Renal cortex interstitium (tissue), 11 donors: Measurements from ENCODE around the gene CYGB. TPM values are rescaled to one million over a fixed set of nuclear protein-coding genes. Genes with fewer than 3 reads are reported as not detected.
A peak's percentile ranks its signal among the peaks of the same experiment; 100 is the strongest.
"Not testable (repeated sequence)": the region's sequence is repeated elsewhere in the genome, so short reads cannot be mapped to it uniquely, and the experiment has no call there.

ENCODE experiments used
- DNase-seq, 11 donors: peaks; one replicate each; pipeline ENCODE4 v3.0.0-alpha.2; 2013; ENCODE audit warnings: low read depth in 9 of 11, low spot score in 4 of 11; ENCODE audit errors: extremely low read depth in 1 of 11
- polyA plus RNA-seq, 3 donors: library from polyadenylated mRNA; unstranded; fragments of 120-200 nt; gene quantifications; one replicate each; pipeline ENCODE4 v1.2.1, GENCODE V29; 2013; ENCODE audit not compliant: insufficient read length in 3 of 3

CYGB gene
- polyA plus RNA-seq, 3 donors: 10.4 to 15.7 (median 14.6) TPM

DNA sequence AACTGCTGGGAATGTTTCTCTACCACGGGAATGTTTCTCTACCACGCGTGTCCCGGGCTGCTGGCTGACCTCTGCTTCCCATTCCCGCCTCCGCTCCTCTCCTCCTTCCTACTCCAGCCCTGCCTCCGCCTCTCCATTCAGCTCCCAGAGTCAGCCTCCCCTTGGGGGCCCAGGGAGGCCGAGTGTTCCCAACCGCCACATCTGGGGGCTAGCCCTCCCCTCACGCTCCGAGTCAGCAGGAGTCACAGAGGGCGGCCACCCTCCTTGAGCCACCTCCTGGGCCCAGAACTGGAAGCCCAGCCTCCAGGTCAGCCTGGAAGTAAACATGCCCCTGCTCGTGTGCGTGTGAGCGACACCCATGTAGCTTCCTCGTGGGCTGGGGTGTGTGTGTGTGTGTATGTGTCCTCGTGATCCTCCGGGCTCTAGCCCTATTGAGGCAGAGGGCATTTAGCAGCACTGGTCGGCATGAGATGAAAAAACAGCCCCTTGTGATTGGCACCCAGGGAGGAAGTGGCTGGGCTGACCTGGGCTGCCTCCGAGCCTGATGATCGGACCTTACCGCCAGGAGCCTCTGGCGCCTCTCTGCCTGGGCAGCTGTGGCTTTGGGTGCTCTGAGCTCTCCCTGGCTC, 7.3 kb downstream of the CYGB start:
- no peak for DNase-seq

DNA sequence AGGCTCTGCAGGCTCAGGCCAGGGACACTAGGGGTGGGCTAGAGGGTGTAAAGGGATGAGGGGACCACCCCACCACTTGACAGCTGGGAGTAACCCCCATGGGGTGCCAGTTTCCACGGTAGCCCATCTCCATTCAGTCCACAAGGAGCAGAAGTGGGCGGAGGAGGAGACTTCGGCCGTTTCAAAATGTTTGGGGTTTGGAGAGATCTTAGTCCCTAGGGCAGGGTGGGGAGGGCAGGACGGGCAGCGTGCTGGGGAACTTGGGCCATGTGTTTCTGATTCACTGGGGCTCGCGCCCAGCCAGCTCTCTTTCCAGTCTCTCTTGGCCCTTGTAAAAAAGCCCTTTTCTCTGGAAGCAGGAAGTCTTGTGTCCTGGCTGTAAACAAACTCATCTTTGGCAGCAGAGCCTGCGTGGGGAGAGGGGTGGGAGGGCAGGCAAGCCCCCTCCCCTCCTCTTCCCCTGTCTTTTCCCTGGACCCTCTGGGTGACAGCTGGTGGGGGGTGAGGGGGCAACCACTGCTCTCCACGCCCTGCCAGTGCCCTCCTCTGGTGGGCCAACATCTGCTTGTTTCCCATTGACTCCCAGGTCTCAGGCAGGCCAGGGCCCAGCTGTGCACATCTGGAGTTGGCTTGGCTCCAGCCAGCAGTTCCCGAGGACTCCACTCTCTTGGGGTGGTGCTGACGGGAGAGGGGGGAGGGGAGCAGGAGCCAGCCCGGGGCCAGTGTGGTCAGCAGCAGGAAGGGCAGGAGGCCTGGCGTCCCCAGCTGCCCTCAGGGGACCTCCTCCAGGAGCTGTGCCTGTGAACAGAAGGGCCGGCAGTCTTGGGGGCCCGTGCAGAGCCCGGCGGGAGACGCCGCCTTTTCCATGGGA, 8.1 kb downstream of the CYGB start:
- DNase-seq: peak in 10 of 11 donors; percentile 68 to 86 (median 77)

DNA sequence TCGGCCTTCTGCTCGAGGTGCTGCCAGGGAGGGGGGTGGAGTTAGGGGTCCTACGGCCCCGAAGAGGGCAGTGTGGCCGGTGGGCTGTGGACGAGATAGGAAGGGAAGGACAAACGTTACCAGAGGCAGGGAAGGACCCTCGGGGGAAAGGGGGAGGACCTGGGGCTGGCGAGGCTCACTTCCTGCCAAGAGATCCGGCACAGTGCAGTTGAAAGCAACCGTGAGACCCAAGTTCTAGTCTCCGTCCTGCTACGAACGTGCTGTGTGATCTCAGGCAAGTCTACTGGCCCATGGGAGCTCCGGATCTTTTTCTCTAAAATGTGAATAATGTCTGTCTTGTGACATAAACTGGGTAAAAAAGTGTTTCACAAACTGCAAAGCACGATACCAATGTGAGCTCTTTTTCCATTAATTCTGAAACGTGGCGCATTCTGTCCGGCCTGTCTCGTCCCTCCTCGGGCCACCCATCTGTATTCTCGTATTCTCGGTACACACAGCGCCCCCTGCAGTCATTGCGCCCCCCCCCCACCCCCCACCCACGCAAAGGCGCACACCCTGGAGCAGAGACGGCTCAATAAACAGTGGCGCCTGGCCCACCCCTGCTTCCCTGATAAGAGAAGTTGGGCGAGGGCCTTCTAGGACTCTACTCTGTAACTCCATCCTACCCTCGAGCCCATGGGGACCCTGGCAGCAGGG, 8.8 kb downstream of the CYGB start:
- no peak for DNase-seq

DNA sequence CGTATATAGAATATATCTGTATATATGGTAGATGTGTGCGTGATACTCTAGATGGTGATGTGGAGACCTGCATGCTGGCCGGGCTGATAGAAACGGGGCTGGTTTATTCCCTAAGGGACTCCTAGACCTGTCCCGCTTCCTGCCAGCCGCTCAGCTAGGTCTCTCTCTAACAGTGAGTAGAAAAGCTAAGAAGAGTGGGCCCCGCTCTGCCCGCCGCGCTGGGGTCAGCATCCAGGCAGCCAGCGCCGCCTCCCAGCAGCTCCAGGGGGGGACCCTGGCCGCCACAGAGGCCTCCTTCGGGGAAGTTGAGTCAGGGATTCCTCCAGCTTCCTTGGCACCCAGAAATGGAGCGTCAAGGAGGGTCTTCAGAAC, 9.4 kb downstream of the CYGB start:
- DNase-seq: no peak

DNA sequence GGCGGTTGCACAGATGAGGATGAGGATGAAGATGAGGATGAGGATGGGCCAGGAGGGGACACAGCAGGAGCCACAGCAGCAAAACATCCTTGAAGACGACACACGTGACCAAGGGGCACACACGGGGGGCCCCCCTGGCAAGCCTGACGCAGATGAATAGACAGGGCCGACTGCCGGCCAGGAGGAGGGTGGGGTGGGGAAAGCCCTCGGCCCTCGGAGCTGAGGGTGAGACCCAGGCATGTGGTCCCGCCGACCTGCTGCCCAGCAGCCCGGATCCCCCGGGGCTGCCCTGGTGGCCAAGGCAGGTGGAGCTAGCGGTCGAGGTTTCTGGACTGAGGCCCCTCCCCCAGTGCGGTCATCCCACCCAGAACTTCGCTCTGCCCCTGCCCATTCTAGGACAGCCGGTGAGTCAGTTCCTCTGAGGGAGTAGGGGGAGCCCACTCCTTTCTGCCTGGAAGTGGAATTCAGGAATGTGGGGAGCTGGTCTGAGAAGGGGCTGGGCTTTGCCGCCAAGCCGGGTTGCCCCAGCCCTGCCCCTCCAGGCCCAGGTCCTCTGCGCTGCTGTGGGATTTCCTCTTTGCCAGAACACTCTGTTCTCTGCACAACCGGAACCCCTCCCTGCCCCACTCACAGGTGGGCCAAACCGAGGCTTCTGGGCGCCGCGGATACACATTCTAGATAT, 9.9 kb downstream of the CYGB start:
- DNase-seq: no peak

DNA sequence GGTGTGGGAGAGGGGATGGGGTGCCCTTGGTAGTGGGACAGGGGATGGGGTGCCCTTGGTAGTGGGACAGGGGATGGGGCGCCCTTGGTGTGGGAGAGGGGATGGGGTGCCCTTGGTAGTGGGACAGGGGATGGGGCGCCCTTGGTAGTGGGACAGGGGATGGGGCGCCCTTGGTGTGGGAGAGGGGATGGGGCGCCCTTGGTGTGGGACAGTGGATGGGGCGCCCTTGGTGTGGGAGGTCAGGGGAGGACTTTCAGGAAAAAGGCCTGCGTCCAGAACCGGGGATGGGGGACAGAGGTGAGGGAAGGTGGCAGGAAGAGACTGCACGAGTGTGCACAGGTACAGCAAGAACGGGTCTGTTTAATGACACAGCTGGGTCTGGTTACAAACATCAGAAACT, 10.5 kb downstream of the CYGB start:
- not testable (repeated sequence) for DNase-seq

DNA sequence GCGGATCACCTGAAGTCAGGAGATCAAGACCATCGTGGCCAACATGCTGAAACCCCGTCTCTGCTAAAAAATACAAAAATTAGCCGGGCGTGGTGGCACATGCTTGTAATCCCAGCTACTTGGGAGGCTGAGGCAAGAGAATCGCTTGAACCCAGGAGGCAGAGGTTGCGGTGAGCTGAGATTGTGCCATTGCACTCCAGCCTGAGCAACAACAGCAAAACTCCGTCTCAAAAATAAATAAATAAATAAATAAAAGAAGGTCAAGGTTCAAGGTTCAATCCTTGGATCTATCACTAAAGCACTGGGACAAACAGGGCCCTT, 12.0 kb downstream of the CYGB start:
- DNase-seq: not testable (repeated sequence)

DNA sequence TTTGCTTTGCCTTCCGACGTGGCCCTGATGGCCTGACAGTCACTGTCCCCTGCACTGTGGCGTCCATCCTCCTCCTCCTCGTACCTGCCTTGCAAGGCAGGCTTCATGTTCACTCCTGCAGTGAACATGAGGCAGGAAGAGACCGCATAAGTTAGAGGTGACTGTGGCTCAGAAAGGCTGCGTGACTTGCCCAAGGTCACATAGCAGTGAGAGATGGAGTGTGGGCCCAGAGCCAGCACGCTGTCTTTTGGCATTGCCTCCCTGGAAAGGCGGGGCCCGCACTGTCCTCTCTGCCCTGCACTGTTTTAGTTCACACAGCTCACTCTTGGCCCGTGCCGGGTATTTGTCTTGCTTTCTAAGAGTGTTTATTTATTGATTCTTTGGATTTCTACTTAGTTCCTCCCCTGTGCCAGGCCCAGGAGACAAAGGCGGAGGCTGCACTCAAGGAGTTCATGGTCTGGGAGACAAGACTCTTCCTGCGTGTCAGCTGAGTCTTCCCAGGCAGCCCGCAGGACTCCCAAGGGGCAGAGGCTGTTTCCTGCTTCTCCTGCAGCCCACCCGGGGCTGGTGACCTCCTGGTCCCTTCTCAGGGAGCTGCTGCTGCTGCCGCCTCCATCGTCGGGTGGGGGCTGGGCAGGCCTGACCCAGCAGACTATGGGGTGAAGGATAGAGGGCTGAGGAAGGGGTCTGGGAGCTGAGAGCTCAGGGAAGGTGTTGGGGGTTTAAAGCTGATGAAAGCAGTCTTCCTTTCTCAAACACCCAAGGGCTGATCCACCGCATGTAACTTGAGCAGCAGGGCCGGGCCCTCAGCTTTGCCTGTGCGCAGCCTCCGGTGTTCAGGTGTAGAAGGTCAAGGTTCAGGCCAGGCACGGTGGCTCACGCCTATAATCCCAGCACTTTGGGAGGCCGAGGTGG, 12.7 kb downstream of the CYGB start:
- DNase-seq: no peak

DNA sequence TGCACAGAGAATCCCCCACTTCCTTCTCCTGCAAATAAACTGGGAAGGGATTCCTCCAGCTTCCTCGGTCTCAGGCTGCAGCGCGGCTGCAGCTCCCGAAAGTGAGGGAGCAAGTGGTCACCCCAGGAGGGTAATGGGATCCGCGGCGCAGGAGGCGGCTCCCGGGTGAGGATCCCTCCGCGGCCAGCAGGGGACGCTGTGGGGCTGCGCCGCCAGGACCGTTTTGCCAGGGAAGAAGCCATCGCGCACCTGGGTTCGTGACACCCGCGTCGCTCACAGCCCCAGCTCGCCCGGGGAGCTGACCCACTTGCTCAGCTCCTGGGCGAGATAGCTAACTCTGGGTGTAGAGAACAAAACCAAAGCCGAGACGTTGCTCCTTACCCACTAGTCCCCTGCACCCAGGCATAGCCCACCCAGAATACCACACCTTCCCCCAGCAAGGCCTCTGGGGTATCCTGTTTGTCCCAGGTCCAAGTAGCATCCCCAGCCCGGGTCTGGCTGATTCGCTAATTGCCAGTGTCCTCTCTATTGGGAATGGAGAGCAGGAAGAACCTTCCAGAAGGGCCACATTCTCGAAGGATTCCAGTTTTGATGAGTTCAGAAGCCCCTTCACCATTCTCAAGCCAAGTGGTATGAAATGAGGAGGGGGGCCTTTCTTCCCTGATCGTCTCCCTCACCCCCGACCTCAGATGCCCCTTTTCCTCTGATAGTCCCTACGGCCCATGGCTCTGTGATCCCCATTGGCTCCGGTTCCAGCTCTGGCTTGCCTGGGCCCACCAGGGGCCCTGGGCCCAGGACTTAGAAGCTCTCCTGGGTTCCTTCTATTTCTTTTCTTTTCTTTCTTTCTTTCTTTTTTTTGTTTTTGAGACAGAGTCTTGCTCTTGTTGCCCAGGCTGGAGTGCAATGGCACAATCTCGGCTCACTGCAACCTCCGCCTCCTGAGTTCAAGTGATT, 14.1 kb downstream of the CYGB start:
- no peak for DNase-seq

DNA sequence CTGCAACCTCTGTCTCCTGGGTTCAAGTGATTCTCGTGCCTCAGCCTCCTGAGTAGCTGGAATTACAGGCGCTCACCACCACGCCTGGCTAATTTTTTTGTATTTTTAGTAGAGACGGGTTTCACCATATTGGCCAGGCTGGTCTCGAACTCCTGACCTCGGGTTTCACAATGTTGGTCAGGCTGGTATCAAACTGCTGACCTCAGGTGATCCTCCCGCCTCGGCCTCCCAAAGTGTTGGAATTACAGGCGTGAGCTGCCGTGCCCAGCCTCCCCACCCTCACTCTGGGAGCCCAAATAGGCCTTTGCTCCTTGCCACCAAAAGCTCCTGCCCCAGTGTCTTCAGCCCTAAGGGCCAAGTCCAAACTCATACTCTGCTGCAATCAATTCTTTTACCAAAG, 15.8 kb downstream of the CYGB start:
- DNase-seq: not testable (repeated sequence)

DNA sequence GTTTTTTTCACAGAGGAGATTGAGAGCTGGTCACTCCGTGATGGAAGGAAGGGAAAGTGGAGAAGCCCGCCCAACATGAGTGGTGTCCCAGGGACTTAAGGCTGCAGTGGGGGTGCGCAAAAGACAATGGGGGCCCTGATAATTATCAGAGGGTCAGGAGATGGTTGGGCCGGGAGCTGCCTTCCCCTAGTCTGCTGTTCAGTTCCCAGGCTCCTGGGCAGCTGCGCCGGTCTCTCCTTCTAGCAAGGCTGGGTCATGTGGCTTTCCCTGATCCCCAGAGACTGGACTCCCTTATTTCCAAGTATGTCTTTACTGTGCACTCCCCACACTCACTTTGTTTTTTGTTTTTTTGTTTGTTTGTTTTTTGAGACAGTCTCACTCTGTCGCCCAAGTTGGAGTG, 16.2 kb downstream of the CYGB start:
- no peak for DNase-seq

DNA sequence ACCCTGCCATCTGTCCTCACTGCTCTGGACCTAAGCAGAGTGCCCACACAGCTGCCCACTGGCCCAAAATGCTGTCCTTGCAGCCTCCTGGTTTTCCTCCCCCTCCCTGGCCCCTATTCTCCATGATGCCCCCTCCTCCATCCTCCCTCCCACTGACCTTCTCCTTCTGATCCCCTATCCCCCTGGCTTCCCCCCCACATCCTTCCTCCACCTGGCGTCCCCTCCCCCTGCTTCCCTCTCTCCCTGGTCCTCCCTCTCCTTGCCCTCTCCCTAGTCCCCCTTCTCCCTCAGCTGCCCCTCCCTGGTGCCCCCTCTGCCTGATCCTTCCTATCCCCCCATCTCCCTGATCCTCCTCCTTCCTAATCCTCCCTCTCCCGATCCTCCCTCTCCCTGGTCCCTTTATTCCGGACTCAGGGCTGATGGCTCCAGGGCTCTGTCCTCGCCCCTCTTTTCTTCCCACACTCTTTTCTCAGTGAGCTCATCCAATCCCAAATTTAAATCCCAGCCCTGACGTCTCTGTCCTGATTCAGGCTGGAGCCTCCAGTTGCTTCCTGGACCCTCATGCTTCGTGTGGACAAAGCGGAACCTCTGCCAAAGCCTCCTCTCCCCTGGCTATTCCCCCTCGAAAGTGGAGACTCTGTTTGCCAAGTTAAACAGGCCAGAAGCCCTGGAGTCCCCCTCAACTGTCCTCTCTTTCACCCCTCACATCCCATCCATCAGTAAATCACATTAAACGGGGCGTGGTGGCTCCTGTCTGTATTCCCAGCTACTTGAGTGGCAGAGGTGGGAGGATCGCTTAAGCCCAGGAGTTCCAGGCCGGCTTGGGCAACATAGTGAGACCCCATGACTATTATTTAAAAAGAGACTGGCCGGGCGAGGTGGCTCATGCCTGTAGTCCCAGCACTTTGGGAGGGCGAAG, 18.2 kb downstream of the CYGB start:
- DNase-seq: no peak

DNA sequence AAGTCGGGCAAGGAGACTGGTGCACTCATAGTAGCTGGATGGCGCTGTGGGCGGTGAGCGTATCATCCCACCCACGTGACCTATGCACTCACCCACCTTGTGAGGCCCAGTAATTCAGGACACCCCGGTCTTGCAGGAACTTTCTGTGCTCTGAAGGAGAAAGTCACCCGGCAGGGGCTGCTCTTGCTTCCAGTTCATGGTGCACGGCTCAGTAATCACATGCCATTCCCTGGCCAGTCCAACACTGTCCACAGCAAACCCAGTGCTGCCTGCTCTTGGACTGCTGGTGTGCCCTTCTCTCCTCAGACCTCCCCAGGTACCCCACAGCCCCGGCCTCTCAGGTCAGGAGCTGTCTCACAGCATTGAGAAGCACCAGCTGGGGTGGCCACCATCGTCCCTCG, 19.9 kb downstream of the CYGB start:
- DNase-seq: no peak

DNA sequence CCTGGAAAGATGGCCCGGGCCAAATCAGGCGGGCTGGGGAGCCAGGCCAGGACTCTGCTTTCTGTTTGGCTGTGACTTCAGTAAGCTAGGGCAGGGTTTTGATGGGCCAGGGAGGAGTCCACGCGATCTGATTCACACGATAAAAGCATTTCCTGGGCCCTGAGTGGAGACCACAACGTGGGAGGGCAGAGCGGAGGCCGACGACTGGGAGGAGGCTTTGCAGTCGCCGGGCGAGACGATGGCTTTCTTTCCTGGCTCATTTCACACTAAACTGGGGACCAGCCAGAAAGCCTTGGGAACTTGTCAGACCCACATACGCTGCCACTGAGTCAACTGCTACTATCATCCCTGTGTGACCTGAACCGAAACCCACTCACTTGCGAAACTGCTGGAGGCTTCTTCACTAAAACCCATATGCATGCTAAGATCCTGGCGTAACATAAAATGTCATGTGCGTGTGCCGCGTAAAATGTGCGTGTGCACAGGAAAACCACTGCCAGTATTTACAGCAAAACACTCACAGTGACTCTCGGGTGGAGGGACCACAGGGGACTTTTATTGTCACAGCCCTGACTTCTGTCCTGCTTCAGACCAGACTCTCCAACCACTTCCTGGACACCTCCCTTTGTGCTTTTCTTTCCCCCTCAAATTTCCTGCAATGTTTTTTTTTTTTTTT, 22.1 kb downstream of the CYGB start:
- DNase-seq: no peak

DNA sequence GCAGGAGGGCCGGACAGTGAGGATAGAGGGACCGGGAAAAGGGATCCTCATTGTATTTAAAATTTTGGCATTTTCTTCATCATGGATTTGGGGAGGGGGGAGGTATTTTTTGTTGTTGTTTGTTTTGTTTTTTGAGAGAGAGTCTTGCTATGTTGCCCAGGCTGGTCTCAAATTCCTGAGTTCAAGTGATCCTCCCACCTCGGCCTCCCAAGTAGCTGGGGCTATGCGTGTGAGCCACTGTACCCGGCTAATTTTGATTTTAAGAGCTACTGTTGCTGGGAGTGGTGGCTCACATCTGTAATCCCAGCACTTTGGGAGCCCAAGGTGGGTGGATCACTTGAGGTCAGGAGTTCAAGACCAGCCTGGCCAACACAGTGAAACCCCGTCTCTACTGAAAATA, 23.2 kb downstream of the CYGB start:
- not testable (repeated sequence) for DNase-seq

DNA sequence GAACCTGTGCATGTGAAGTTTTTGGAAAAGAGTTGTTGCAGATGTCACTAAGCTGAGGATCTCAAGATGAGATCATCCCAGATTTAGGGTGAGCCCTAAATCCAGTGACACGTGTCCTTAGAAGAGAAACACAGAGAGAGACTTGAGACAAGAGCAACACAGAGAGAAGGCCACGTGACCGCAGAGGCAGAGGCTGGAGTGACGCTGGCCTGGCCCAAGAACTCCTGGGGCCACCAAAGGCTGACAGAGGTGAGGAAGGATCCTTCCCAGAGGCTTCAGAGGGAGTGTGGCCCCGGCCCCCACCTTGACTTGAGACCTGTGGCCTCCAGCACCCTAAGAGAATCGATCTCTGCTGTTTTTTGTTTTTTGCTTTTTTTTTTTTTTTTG, 24.2 kb downstream of the CYGB start:
- DNase-seq: no peak
